H1 (cell line): Measurements from ENCODE around the gene SNAPC3. TPM values are rescaled to one million over a fixed set of nuclear protein-coding genes. Genes with fewer than 3 reads are reported as not detected.

ENCODE experiments used
- ASH2L ChIP-seq: fragments of 200-600, 300-600 bp; sonication (generic); IDR thresholded peaks from one replicate; pipeline ENCODE4 v1.7.1; 2017; ENCODE audit warnings: low read length
- CBX5 ChIP-seq: fragments of 300-800, 300-1000 bp; sonication (generic); IDR thresholded peaks from 2 replicates; pipeline ENCODE4 v1.7.1; 2016; ENCODE audit warnings: antibody characterized with exemption, low read length, low read depth
- CHD7 ChIP-seq: fragments of 300-600 bp; sonication (generic); IDR thresholded peaks from 2 replicates; pipeline ENCODE4 v1.7.1; 2012; ENCODE audit warnings: low read length, moderate library complexity, mild to moderate bottlenecking, inconsistent platforms; ENCODE audit not compliant: insufficient replicate concordance
- CREB1 ChIP-seq: IDR thresholded peaks from 2 replicates; pipeline ENCODE4 v1.6.1; 2012; ENCODE audit warnings: inconsistent platforms
- E2F6 ChIP-seq: IDR thresholded peaks from 2 replicates; pipeline ENCODE4 v1.6.1; 2012; ENCODE audit warnings: inconsistent platforms
- POLR2A ChIP-seq, 2 experiments: IDR thresholded peaks; 1 replicate in 1 of 2; 2 replicates in 1 of 2; pipeline ENCODE4 v1.6.1; 2011; ENCODE audit warnings: low read depth in 2 of 2, low read length in 2 of 2, mild to moderate bottlenecking in 2 of 2; ENCODE audit errors: control extremely low read depth in 1 of 2
- SIX5 ChIP-seq: IDR thresholded peaks from 2 replicates; pipeline ENCODE4 v1.6.1; 2011; ENCODE audit warnings: mild to moderate bottlenecking, low read depth, low read length
- SP2 ChIP-seq: IDR thresholded peaks from 2 replicates; pipeline ENCODE4 v1.6.1; 2012; ENCODE audit warnings: mild to moderate bottlenecking, low read length, inconsistent platforms
- SP4 ChIP-seq: IDR thresholded peaks from 2 replicates; pipeline ENCODE4 v1.6.1; 2012; ENCODE audit warnings: low read length, inconsistent platforms
- TCF12 ChIP-seq: IDR thresholded peaks from 2 replicates; pipeline ENCODE4 v1.6.1; 2011; ENCODE audit warnings: low read depth, mild to moderate bottlenecking, low read length
- polyA plus RNA-seq, 7 experiments: library from polyadenylated mRNA; depleted of rRNA in 3 of 7; stranded (reverse) in 5 of 7; unstranded in 2 of 7; fragments of >200 nt in 5 of 7; fragments of 200-250 nt in 2 of 7; gene quantifications; 1 replicate in 5 of 7; 2 replicates in 1 of 7; 4 replicates in 1 of 7; pipeline versions ENCODE4 v1.2.1 to v1.2.3, GENCODE V29; 2011 to 2013; ENCODE audit warnings: missing spikeins in 2 of 7, mixed read lengths in 2 of 7
- total RNA-seq: library from RNA; stranded (reverse); fragmentation: NEBNext Ultra II Directional; extraction: Animal tissue kit (Norgen Biotek cat#: 25700); gene quantifications from 2 replicates; pipeline ENCODE4 v1.2.1, GENCODE V29; 2021

SNAPC3 gene
- total and polyA plus RNA-seq, 2 of the 8 experiments (the other 6 are each of a cell fraction or from before 2014, with no cell fraction given): 11.9 to 25.8 TPM

- no peak for TF ChIP-seq CHD7
- TF ChIP-seq CBX5: no peak
- TF ChIP-seq POLR2A (IDR thresholded peaks at IDR 0.05; ENCODE audit: control extremely low read depth in 1 of 2, low read depth in 2 of 2, low read length in 2 of 2): no peak
- TF ChIP-seq E2F6: no peak
- TF ChIP-seq TCF12: no peak
- no peak for TF ChIP-seq SP4
- no peak for TF ChIP-seq SIX5
- no peak for TF ChIP-seq SP2
- no peak for TF ChIP-seq ASH2L
- no peak for TF ChIP-seq CREB1
Observed at GRCh38 chr9:15482146-15482545, 59.5 kb downstream of the SNAPC3 start (continued).
